DMS53 (cell line): Measurements from ENCODE around the gene KIF3C.
"Not testable (repeated sequence)": the region's sequence is repeated elsewhere in the genome, so short reads cannot be mapped to it uniquely, and the experiment has no call there.

Experiments used
- DNase-seq: peaks from one replicate; lab custom pipeline; 2025; lab: John Stamatoyannopoulos, UW

KIF3C gene

GRCh38 chr2:25960920-25961319 is 21.4 kb downstream of the KIF3C start:
- DNase-seq: no peak

DNA sequence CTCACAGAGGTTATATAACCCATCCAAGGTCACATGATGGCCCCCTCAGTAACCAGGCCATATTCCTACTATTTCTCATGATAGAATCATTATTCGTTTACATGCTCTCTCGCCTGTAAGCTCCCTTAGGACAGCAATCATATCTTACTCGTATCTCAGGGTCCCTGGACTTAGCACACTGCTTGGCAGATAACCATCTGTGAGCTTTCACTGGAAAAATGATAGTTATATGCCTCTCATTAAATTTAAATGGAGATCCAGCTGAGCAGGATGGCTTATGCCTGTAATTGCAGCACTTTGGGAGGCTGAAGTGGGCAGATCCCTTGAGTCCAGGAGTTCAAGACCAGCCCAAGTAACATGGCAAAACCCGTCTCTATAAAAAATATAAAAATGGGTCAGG is 21.9 kb downstream of the KIF3C start:
- DNase-seq: no peak

GRCh38 chr2:25958611-25959010 is 23.7 kb downstream of the KIF3C start:
- DNase-seq: not testable (repeated sequence)

GRCh38 chr2:25957743-25958142 is 24.6 kb downstream of the KIF3C start:
- DNase-seq: no peak

- DNase-seq: no peak
These were observed 26.3 kb downstream of the KIF3C start for GRCh38 chr2:25955869-25956535.

- no peak for DNase-seq
These were observed 27.3 kb downstream of the KIF3C start for GRCh38 chr2:25955036-25955435.

- DNase-seq: peak; percentile 5
These were observed 28.0 kb downstream of the KIF3C start for GRCh38 chr2:25954199-25954752.

DNA sequence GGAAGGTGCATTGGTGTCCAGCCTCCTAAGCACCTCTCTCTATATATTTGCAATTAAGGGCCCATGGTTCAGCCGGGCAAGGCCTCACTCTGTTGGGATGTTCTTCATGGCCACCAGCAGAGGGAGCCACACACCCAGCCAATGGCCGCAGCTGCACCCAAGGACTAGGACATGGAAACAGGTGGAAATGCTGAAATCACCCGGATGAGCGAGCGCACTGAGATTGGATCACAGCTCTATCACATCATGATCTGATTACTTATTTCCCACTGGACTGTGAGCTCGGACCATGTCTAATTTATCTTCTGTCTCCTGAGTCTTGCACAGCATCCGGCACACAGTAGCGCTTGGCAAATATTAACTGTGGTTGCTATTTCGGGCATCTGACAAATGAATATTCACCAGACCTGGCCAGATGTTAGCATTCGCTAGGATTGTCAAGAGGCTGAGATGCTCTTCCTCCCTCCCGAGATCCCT is 31.2 kb downstream of the KIF3C start:
- DNase-seq: peak; percentile 93

GRCh38 chr2:25948437-25948836 is 33.9 kb downstream of the KIF3C start:
- no peak for DNase-seq

DNA sequence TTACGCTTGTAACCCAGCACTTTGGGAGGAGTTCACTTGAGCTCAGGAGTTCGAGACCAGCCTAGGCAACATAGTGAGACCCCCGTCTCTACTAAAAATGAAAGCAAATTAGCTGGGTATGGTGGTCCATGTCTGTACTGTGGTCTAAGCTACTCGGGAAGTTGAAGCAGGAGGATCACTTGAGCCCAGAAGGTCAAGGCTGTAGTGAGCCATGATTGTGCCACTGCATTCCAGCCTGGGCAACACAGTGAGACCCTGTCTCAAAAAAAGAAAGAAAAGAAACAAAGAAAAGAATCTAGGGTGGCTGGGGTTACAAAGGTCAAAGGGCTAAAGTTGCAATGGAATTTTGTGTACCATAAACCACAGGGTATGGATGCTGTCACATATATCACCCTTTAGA is 41.3 kb downstream of the KIF3C start:
- DNase-seq: no peak

GRCh38 chr2:25939257-25939668 is 43.0 kb downstream of the KIF3C start:
- no peak for DNase-seq

- no peak for DNase-seq
These were observed 44.0 kb downstream of the KIF3C start for GRCh38 chr2:25938345-25938744.

DNA sequence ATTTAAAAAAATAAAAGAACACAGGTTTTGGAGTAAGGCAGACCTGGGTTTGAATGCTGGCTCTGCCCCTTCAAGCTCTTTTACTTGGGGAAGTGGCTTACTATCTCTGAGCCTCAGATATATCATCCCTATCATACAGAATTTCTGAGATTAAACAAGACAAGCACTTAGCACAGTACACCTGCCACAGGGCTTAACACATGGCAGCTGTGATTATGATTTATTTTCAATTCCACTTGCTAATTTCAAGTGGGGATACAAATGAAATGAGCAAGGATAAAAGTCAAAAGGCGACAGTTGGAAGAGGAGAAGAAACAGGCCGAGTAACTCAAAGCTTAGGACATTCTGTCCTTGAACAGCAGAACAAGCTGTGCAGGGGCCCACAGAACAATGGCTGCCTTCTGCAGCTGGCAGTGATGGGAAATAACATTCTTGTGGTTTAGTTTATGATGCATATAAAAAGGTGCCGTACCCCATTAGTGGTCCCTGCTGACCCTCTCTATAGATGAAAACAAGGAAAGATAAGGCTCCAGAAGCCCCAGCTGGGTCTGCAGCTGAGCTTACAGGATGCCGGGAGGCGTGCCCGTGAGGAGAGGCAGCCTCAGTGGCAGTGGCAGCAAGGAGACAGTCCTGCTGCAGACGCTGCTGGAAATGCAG is 45.3 kb downstream of the KIF3C start:
- no peak for DNase-seq

DNA sequence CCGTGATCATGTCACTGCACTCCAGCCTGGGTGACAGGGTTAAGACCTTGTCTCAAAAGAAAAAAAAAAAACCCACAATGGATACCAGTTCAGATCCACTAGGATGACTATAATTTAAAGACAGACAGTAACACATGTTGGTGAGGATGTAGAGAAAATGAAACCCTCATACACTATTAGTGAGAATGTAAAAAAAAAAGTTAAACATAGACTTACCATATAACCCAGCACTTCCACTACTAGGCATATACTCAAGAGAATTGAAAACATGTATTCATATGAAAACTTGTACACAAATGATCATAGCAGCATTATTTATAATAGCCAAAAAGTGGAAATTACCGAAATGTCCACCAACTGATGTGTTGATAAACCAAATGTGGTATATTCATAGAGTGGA is 48.7 kb downstream of the KIF3C start:
- DNase-seq: no peak

- no peak for DNase-seq
These were observed 52.4 kb downstream of the KIF3C start for GRCh38 chr2:25929789-25930473.

GRCh38 chr2:25928668-25929067 is 53.6 kb downstream of the KIF3C start:
- DNase-seq: no peak

DNA sequence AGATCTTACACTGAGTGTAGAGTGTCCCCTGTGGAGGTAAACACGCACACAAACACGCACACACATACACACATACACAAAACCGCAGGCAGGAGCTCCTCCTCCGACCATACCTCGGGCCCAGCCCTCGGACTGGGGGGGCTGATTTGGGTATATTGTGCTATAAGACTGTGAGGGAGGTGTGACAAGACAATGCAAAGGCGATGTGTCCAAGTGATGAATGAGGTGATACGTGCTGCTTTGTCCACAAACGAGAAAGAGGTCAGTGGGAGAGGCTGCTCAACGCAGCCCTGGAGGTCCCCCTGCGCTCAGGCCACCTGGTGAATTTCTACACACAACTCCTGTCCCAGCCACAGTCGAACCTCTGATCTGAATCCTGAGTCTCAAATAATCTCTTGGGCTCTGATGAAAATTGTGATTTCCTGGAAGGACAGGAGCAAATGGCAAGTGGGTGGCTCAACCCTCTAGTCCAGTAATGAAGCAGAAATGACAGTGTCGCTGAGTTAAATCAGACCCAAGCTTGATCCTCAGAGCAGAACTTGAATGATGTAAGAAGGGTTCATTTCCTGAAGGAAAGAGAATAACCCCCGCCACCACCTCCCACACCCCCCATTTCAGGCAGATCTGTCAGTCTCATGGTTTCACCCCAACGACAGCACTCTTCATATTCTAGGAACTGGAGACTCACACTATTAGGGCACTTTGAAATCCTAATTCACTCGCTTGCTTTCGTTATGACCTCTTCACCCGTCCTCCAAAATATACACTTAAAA is 55.1 kb downstream of the KIF3C start:
- DNase-seq: no peak

DNA sequence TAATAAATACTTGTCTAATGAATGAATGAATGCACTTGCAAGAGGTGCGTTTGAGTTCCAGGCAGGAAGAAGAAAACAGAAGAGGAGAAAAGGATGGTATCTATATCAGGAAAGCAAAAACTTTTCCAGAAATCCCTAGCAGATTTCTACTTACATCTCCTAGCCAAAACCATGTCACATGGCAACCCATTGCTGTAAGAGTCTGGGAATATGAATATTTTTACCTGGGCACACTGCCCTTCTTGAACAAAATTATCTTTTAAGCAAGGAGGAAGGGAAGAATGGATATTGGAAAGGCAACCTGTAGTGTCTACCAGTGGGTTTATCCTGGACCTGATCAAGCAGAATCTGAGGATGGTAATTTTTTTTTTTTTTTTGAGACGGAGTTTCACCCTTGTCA is 59.8 kb downstream of the KIF3C start:
- no peak for DNase-seq

DNA sequence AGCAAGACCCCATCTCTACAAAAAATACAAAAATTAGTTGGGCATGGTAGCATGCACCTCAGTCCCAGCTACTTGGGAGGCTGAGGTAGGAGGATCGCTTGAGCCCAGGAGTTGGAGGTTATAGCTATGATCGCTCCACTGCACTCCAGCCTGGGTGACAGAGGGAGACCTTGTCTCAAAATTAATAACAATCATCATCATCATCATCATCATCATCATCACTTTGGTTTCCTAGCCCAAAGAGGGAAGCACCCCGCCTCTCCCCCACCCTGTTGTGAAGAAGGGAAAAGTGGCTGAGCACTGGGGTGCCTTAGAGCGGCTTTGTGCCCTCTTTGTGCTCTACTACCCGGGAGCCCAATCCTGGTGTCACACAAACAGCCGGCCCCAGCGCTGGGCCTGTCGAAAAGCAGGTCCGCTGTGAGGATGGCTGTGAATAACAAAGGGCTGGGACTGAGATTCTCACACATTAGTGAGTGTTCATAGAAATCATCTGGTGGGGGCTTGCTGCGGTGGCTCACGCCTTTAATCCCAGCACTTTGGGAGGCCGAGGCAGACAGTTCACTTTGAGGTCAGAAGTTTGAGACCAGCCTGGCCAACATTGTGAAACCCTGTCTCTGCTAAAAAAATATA is 61.4 kb downstream of the KIF3C start:
- no peak for DNase-seq

GRCh38 chr2:25920336-25920735 is 62.0 kb downstream of the KIF3C start:
- DNase-seq: no peak

DNA sequence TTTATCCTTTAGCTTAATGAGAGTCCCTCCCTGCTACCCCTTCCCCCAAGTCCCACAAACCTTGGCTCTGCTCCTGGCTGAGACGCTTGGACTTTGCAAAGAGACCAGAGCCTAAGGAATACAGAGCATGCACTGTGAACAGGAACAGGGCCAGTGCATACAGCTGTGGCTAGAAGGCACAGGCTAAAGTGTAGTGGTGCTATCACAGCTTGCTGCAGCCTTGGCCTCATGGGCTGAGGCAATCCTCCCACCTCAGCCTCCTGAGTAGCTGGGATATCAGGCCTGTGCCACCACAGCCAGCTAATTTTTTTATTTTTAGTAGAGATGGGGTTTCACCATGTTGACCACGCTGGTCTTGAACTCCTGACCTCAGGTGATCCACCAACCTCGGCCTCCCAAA is 64.5 kb downstream of the KIF3C start:
- DNase-seq: no peak

DNA sequence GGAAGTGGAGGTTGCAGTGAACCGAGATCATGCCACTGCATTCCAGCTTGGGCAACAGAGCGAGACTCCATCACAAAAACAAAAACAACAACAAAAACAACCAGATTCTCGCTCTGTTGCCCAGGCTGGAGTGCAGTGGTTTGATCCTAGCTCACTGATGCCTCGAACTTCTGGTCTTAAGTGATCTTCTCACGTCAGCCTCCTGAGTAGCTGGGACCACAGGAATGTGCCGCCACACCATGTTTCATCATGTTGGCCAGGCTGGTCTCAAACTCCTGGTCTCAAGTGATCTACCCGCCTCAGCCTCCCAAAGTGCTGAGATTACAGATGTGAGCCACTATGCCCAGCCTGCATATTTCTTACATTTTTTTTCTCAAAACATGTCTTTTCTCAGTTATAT is 64.9 kb downstream of the KIF3C start:
- DNase-seq: not testable (repeated sequence)
